HG03439 (cell line): ENCODE data around the gene OR10A4.
"Not testable (repeated sequence)": the region's sequence is repeated elsewhere in the genome, so short reads cannot be mapped to it uniquely, and the experiment has no call there.

Experiments used
- ATAC-seq: cut with Tn5 transposase; IDR thresholded peaks from one replicate; pipeline ENCODE4 v1.9.1; 2021; ENCODE audit warnings: mild to moderate bottlenecking, moderate library complexity; ENCODE audit not compliant: unreplicated experiment

The OR10A4 gene

GRCh38 chr11:6895010-6895409 is 18.6 kb downstream of the OR10A4 start:
- ATAC-seq = peak; percentile 81

- ATAC-seq = no peak
Observed at GRCh38 chr11:6898911-6899310, 22.5 kb downstream of the OR10A4 start.

- no peak for ATAC-seq
Observed at GRCh38 chr11:6900327-6900999, 24.0 kb downstream of the OR10A4 start.

- ATAC-seq = not testable (repeated sequence)
Observed at GRCh38 chr11:6904804-6905203, 28.4 kb downstream of the OR10A4 start.

GRCh38 chr11:6911378-6911777 is 35.0 kb downstream of the OR10A4 start:
- no peak for ATAC-seq

GRCh38 chr11:6911948-6912347 is 35.5 kb downstream of the OR10A4 start:
- ATAC-seq = no peak

- no peak for ATAC-seq
Observed at GRCh38 chr11:6919698-6920097, 43.3 kb downstream of the OR10A4 start.

GRCh38 chr11:6920702-6921101 is 44.3 kb downstream of the OR10A4 start, which contains the start of gene OR2D3:
TSS of gene OR2D3 (plus strand) at chr11:6921002. CDS start at chr11:6921002, 0 bp downstream.
- no peak for ATAC-seq

GRCh38 chr11:6925007-6925577 is 48.7 kb downstream of the OR10A4 start:
- ATAC-seq = no peak

- peak; percentile 5 for ATAC-seq
Observed at GRCh38 chr11:6925636-6926207, 49.3 kb downstream of the OR10A4 start.

- peak; percentile 66 for ATAC-seq
Observed at GRCh38 chr11:6926208-6927029, 50.0 kb downstream of the OR10A4 start, which contains the start of gene ZNF215. TSS of gene ZNF215 (plus strand) at chr11:6926426. CDS start at chr11:6932273, 5,847 bp downstream.

GRCh38 chr11:6927030-6927617 is 50.7 kb downstream of the OR10A4 start:
- ATAC-seq = peak; percentile 56
